NCI-H446 treated with DMSO at 0.1 percent for 48 hours (cell line): ENCODE results near the gene PMIS2.

ENCODE experiments used
- DNase-seq: peaks from one replicate; lab custom pipeline; 2025; lab: John Stamatoyannopoulos, UW

Gene PMIS2

GRCh38 chr19:35556846-35557538, 29.0 kb upstream of the PMIS2 start:
- no peak for DNase-seq

- no peak for DNase-seq
These were observed 28.2 kb upstream of the PMIS2 start for GRCh38 chr19:35557539-35558399.

GRCh38 chr19:35558400-35559280, 27.3 kb upstream of the PMIS2 start:
- DNase-seq, result no peak

- DNase-seq, result no peak
These were observed 26.7 kb upstream of the PMIS2 start for GRCh38 chr19:35559281-35559659.

- no peak for DNase-seq
These were observed 26.2 kb upstream of the PMIS2 start for GRCh38 chr19:35559781-35560180.

GRCh38 chr19:35560271-35560670, 25.7 kb upstream of the PMIS2 start:
- no peak for DNase-seq

- DNase-seq, result no peak
These were observed 25.3 kb upstream of the PMIS2 start for GRCh38 chr19:35560677-35561076.

GRCh38 chr19:35561436-35561835, 24.5 kb upstream of the PMIS2 start:
- no peak for DNase-seq

- DNase-seq, result no peak
These were observed 23.6 kb upstream of the PMIS2 start for GRCh38 chr19:35562336-35562735.

- DNase-seq, result no peak
These were observed 23.2 kb upstream of the PMIS2 start for GRCh38 chr19:35562776-35563175.

GRCh38 chr19:35563207-35563829, 22.7 kb upstream of the PMIS2 start, which contains the start of gene ATP4A:
TSS of gene ATP4A (minus strand) at chr19:35563658. CDS start at chr19:35563629, 29 bp downstream.
- DNase-seq, result no peak

GRCh38 chr19:35565016-35565856, 20.7 kb upstream of the PMIS2 start:
- no peak for DNase-seq

GRCh38 chr19:35566738-35567137, 19.2 kb upstream of the PMIS2 start:
- DNase-seq, result no peak

GRCh38 chr19:35569281-35569781, 16.6 kb upstream of the PMIS2 start:
- DNase-seq, result no peak

- no peak for DNase-seq
These were observed 14.5 kb upstream of the PMIS2 start for GRCh38 chr19:35571406-35571965.

GRCh38 chr19:35577918-35578317, 8.1 kb upstream of the PMIS2 start:
- no peak for DNase-seq

GRCh38 chr19:35578707-35579106, 7.3 kb upstream of the PMIS2 start:
- no peak for DNase-seq

GRCh38 chr19:35582760-35583159, 3.2 kb upstream of the PMIS2 start:
- no peak for DNase-seq

- DNase-seq, result no peak
These were observed 1.3 kb downstream of the PMIS2 start for GRCh38 chr19:35587321-35587720.

GRCh38 chr19:35590875-35591274, 4.9 kb downstream of the PMIS2 start:
- DNase-seq, result no peak
